ENCODE measurements around the gene CACNG4. TPM values are rescaled to one million over a fixed set of nuclear protein-coding genes. Genes with fewer than 3 reads are reported as not detected.
A peak's percentile ranks its signal among the peaks of the same experiment; 100 is the strongest.

The CACNG4 gene
- total and polyA plus RNA-seq, 9 of the 15 experiments (the other 6 are each of a cell fraction or from before 2014, with no cell fraction given): 0.07 TPM; not detected in 8

DNA sequence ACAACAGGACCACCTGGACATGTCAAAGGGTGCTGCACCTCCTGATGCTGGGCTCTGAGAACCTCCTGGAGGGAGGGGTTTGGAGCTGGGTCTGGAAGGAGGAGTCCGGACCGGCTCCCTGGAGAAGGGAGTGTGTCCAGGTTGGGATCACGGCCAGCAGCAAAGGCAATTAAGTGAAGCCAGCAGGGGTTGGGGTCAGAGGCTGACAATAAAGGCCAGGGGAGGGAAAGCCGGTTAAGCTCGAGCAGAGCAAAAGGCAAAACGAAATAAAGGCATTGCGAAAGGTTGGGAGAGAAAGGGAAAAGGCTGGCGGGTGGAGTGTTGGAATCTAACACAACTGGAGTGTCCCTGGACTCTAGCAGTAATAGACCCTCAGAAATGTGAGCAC lies 992 bp upstream of the CACNG4 start (continued):
- TF ChIP-seq, protein P1, sequence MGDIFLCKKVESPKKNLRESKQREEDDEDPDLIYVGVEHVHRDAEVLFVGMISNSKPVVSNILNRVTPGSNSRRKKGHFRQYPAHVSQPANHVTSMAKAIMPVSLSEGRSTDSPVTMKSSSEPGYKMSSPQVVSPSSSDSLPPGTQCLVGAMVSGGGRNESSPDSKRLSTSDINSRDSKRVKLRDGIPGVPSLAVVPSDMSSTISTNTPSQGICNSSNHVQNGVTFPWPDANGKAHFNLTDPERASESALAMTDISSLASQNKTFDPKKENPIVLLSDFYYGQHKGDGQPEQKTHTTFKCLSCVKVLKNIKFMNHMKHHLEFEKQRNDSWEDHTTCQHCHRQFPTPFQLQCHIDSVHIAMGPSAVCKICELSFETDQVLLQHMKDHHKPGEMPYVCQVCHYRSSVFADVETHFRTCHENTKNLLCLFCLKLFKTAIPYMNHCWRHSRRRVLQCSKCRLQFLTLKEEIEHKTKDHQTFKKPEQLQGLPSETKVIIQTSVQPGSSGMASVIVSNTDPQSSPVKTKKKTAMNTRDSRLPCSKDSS (IDR thresholded peaks at IDR 0.05; ENCODE audit: low read depth, partially characterized antibody): no peak
- TF ChIP-seq, protein P2, sequence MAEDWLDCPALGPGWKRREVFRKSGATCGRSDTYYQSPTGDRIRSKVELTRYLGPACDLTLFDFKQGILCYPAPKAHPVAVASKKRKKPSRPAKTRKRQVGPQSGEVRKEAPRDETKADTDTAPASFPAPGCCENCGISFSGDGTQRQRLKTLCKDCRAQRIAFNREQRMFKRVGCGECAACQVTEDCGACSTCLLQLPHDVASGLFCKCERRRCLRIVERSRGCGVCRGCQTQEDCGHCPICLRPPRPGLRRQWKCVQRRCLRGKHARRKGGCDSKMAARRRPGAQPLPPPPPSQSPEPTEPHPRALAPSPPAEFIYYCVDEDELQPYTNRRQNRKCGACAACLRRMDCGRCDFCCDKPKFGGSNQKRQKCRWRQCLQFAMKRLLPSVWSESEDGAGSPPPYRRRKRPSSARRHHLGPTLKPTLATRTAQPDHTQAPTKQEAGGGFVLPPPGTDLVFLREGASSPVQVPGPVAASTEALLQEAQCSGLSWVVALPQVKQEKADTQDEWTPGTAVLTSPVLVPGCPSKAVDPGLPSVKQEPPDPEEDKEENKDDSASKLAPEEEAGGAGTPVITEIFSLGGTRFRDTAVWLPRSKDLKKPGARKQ (CRISPR knock-in tag; IDR thresholded peaks at IDR 0.05): no peak
- TF ChIP-seq HNRNPLL (IDR thresholded peaks at IDR 0.05; ENCODE audit: low read depth, low read length, poor library complexity, severe bottlenecking): no peak

DNA sequence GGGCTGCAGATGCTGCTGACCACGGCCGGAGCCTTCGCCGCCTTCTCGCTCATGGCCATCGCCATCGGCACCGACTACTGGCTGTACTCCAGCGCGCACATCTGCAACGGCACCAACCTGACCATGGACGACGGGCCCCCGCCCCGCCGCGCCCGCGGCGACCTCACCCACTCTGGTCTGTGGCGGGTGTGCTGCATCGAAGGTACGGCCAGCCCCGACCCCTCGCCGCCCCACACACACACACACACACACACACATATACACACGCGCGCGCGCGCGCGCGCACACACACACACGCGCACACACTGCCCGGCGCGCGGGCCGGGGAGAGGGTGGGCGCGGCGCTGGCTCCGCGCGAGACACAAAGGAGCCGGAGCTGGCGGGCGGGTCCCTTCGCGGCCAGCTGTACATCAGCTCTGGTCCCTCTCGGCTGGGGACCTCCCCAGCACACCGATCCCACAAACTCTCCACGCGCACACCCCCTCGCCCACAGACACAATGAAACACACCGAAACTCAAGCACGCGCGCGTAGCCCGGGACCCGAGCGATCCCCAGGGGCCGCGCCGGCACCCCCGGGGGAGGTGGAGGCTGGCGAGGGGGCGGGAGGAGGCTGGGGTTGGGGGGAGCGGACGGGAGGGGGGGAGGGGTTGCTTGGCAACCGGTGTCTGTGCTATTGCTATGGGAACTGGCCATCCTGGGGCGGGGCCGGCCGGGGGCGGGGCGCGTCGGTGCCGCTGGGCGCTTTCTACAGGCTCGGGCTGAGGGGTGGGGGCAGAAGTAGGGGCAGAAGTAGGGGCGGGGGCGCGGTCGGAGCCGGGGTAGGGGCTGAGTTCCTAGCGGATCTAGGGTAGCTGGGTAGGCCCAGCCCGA lies 658 bp downstream of the CACNG4 start:
- peaks cover 0 to 10% of the 10 kb centered on the region in 2 experiments; a peak in 1 of 5 replicates for H3K4me1 ChIP-seq (replicated peaks in 1 of 2; ENCODE audit: control insufficient read depth in 2 of 2, insufficient read depth in 2 of 2, low read length in 2 of 2)
- no peak overlapping the region for H3K4me2 ChIP-seq (ENCODE audit: insufficient read depth, low read length)
- no peaks in the 10 kb centered on the region; the same call in 1 of the 2 replicates for H4K20me1 ChIP-seq (replicated peaks; ENCODE audit: control insufficient read depth, insufficient read depth, low read length)
- no peaks in the 10 kb centered on the region for H3K36me3 ChIP-seq (ENCODE audit: control insufficient read depth, insufficient read depth, low read length)
- H2AFZ ChIP-seq (ENCODE audit: low read depth, low read length): no peak overlapping the region
- ATAC-seq (peak; percentile 48; the same call in 1 of the 3 replicates), FAIRE-seq (no peak), DNase-seq (ENCODE audit: extremely low read depth in 1 of 4, low spot score in 3 of 4) (peak in 3 of 4 experiments; percentile 28 to 34 (median 33))
- no peak overlapping the region for H3K4me3 ChIP-seq
- H3K9ac ChIP-seq (ENCODE audit: insufficient read depth in 1 of 2, low read depth in 2 of 2, low read length in 2 of 2): no peak overlapping the region
- H3K9me1 ChIP-seq (ENCODE audit: control insufficient read depth, insufficient read depth, low read length): no peaks in the 10 kb centered on the region
- H3K27ac ChIP-seq (ENCODE audit: extremely low read depth, low read depth, low read length): no peak overlapping the region
- TF ChIP-seq CBFA2T3 (IDR thresholded peaks at IDR 0.05) (no peak), HCFC1 (IDR thresholded peaks at IDR 0.05; ENCODE audit: low read depth, low read length) (no peak), ZNF316 (IDR thresholded peaks at IDR 0.05) (no peak), BRF1 (IDR thresholded peaks at IDR 0.05; ENCODE audit: borderline replicate concordance, extremely low read depth, insufficient read length) (no peak), YY1 (IDR thresholded peaks at IDR 0.05; ENCODE audit: borderline replicate concordance in 1 of 3, control insufficient read depth in 1 of 3, extremely low read depth in 1 of 3, insufficient read depth in 3 of 3, insufficient read length in 1 of 3, insufficient replicate concordance in 2 of 3, low read depth in 1 of 3, low read length in 2 of 3) (no peak)
- TF ChIP-seq, protein P3, sequence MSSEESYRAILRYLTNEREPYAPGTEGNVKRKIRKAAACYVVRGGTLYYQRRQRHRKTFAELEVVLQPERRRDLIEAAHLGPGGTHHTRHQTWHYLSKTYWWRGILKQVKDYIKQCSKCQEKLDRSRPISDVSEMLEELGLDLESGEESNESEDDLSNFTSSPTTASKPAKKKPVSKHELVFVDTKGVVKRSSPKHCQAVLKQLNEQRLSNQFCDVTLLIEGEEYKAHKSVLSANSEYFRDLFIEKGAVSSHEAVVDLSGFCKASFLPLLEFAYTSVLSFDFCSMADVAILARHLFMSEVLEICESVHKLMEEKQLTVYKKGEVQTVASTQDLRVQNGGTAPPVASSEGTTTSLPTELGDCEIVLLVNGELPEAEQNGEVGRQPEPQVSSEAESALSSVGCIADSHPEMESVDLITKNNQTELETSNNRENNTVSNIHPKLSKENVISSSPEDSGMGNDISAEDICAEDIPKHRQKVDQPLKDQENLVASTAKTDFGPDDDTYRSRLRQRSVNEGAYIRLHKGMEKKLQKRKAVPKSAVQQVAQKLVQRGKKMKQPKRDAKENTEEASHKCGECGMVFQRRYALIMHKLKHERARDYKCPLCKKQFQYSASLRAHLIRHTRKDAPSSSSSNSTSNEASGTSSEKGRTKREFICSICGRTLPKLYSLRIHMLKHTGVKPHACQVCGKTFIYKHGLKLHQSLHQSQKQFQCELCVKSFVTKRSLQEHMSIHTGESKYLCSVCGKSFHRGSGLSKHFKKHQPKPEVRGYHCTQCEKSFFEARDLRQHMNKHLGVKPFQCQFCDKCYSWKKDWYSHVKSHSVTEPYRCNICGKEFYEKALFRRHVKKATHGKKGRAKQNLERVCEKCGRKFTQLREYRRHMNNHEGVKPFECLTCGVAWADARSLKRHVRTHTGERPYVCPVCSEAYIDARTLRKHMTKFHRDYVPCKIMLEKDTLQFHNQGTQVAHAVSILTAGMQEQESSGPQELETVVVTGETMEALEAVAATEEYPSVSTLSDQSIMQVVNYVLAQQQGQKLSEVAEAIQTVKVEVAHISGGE (CRISPR knock-in tag; IDR thresholded peaks at IDR 0.05): peak in 1 of 3 experiments; percentile 26; a peak in 1 of 6 replicates
- BruUV-seq (replicated peaks): no TSS peak
- in situ Hi-C loops (cut with MboI): no loop called here
- POLR2A ChIA-PET: no interaction called here
- H3K79me2 ChIP-seq (ENCODE audit: control insufficient read depth, insufficient read depth, low read length): no peaks in the 10 kb centered on the region
- peaks cover 10 to 55% of the 10 kb centered on the region in 2 experiments; a peak in 4 of 5 replicates for H3K27me3 ChIP-seq (ENCODE audit: control insufficient read depth in 2 of 2, insufficient read depth in 2 of 2, low read length in 2 of 2)
- intact Hi-C loops (cut with micrococcal nuclease): no loop called here
- H3K9me3 ChIP-seq (replicated peaks; ENCODE audit: control insufficient read depth, insufficient read depth, low read depth, low read length): no peaks in the 10 kb centered on the region
- WGBS (ENCODE audit: insufficient coverage, low coverage, missing lambda C conversion rate): 37% methylated on average over 17 of the region's 92 CpGs
- CTCF ChIA-PET (ENCODE audit: low intra/inter-chr PET ratio): no interaction called here

Measured in K562 (cell line).